Muscle of leg (tissue), 11 donors: ENCODE data around the gene SCAMP5. TPM values are rescaled to one million over a fixed set of nuclear protein-coding genes. Genes with fewer than 3 reads are reported as not detected.

ENCODE experiments used
- DNase-seq: peaks from one replicate; pipeline ENCODE4 v3.0.0; 2013
- H3K27ac ChIP-seq: one replicate; pipeline ENCODE4 v1.5.1; 2013; ENCODE audit warnings: mild to moderate bottlenecking, low read length, control low read depth
- H3K27me3 ChIP-seq: one replicate; pipeline ENCODE4 v1.6.1; 2013; ENCODE audit warnings: low read length; ENCODE audit not compliant: control insufficient read depth, insufficient read depth
- H3K36me3 ChIP-seq: one replicate; pipeline ENCODE4 v1.6.1; 2013; ENCODE audit warnings: low read length; ENCODE audit not compliant: control insufficient read depth, insufficient read depth
- H3K4me1 ChIP-seq: one replicate; pipeline ENCODE4 v1.6.1; 2013; ENCODE audit warnings: low read length; ENCODE audit not compliant: control insufficient read depth, insufficient read depth
- H3K4me3 ChIP-seq: one replicate; pipeline ENCODE4 v1.5.1; 2013; ENCODE audit warnings: low read length, control low read depth
- H3K9me3 ChIP-seq: replicated peaks from 2 replicates; pipeline ENCODE4 v1.6.1; 2013; ENCODE audit warnings: low read depth, low read length; ENCODE audit not compliant: control insufficient read depth
- WGBS: methylation state at CpG from one replicate; pipeline ENCODE4 v1.1.5; 2013; ENCODE audit warnings: missing lambda C conversion rate; ENCODE audit not compliant: insufficient coverage; 5-methylcytosine and 5-hydroxymethylcytosine counted together
- polyA plus RNA-seq, 8 donors: library from polyadenylated mRNA; unstranded; fragments of 120-200 nt; gene quantifications; one replicate each; pipeline versions ENCODE4 v1.2.1 to v1.2.3, GENCODE V29; 2013; ENCODE audit warnings: inconsistent platforms in 1 of 8, low replicate concordance in 1 of 8; ENCODE audit not compliant: insufficient read length in 8 of 8, insufficient read depth in 1 of 8
- total RNA-seq: library from RNA; stranded (reverse); fragments of 120-200 nt; gene quantifications from one replicate; pipeline ENCODE4 v1.2.4, GENCODE V29; 2013

Gene SCAMP5
- total and polyA plus RNA-seq, 9 donors = 2.0 to 12.0 (median 4.0) TPM

DNA sequence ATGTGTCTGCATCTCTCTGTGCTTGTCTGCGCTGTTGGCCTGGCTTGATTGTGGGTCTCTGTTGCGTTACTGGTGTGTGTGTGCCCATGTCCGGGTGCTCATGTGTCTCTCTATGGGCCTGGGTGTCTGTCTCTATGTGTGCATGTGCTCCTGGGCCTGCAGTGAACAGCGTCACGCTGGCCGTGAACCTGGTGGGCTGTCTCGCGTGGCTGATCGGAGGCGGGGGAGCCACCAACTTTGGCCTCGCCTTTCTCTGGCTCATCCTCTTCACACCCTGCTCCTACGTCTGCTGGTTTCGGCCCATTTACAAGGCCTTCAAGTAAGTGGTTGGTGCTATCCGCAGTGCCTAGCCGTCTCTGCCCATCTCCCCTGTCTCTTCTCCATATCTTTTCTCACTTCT, 21.1 kb downstream of the SCAMP5 start:
- Histone ChIP-seq H3K27me3 (no peaks in the 10 kb centered on the region), H3K4me1 (no peaks in the 10 kb centered on the region), H3K27ac (no peak overlapping the region), H3K4me3 (no peak overlapping the region), H3K9me3 (no peaks in the 10 kb centered on the region), H3K36me3 (no peaks in the 10 kb centered on the region)
- no peak for DNase-seq
- 87% methylated on average over 14 of the region's 15 CpGs for WGBS

DNA sequence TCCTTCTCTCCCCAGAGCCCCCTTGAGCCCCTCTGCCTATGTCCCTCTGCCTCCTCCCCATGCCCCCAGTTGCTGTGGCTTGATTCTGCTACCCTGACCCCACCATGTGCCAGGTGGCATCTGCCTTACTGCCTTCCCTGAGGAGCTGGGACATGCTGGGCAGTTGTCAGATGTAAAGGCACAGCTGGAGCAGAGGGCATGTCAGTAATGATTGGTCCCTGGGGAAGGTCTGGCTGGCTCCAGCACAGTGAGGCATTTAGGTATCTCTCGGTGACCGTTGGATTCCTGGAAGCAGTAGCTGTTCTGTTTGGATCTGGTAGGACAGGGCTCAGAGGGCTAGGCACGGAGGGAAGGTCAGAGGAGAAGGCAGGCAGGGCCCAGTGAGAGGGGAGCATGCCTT, 24.6 kb downstream of the SCAMP5 start:
- WGBS = 84% methylated on average over 3 of the region's 3 CpGs
- peaks cover 9% of the 10 kb centered on the region for H3K4me1 ChIP-seq
- no peak overlapping the region for H3K4me3 ChIP-seq
- H3K27ac ChIP-seq = no peak overlapping the region
- no peaks in the 10 kb centered on the region for H3K36me3 ChIP-seq
- no peaks in the 10 kb centered on the region for H3K27me3 ChIP-seq
- no peak for DNase-seq
- H3K9me3 ChIP-seq = no peaks in the 10 kb centered on the region

DNA sequence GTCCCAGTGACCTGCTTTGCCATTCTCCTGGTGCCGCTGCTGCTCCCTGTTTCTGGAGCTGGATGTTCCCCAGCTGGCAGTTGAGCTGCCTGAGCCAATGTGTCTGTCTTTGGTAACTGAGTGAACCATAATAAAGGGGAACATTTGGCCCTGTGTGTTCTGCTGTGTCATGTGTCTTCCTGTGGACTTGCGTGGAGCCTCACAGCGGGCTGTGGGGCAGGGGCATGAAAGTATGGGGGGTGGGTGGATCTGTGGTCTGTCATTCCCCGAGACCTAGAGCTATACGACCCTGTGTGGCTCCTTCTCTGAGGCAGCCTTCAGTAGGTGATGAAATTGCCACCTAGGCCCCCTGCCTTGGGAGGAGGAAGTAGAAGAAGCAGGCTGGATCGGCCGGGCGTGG, 26.0 kb downstream of the SCAMP5 start:
- Histone ChIP-seq H3K36me3 (no peaks in the 10 kb centered on the region), H3K27me3 (no peaks in the 10 kb centered on the region), H3K4me1 (peaks cover 12% of the 10 kb centered on the region), H3K27ac (no peak overlapping the region), H3K9me3 (no peaks in the 10 kb centered on the region), H3K4me3 (no peak overlapping the region)
- WGBS = 68% methylated on average over 5 of the region's 8 CpGs
- DNase-seq = no peak

DNA sequence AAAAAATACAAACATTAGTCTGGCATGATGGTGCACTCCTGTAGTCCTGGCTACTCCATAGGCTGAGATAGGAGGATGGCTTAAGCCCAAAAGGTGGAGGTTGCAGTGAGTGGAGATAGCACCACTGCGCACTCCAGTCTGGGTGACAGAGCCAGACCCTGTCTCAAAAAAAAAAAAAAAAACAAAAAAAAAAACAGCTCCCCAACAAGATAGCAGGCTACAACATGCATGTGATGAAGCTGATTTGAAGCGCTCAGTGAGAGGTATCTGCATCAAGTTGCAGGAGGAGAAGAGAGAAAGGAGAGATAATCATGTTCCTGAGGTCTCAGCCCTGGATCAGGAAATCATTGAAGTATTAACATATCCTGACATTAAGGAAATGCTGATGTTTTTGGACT, 27.4 kb downstream of the SCAMP5 start:
- no peaks in the 10 kb centered on the region for H3K36me3 ChIP-seq
- no peak overlapping the region for H3K27ac ChIP-seq
- H3K4me3 ChIP-seq = no peak overlapping the region
- H3K27me3 ChIP-seq = no peaks in the 10 kb centered on the region
- DNase-seq = no peak
- no peaks in the 10 kb centered on the region for H3K9me3 ChIP-seq
- H3K4me1 ChIP-seq = peaks cover 12% of the 10 kb centered on the region
- WGBS = no CpG with 5 or more reads among the region's 2 CpGs

DNA sequence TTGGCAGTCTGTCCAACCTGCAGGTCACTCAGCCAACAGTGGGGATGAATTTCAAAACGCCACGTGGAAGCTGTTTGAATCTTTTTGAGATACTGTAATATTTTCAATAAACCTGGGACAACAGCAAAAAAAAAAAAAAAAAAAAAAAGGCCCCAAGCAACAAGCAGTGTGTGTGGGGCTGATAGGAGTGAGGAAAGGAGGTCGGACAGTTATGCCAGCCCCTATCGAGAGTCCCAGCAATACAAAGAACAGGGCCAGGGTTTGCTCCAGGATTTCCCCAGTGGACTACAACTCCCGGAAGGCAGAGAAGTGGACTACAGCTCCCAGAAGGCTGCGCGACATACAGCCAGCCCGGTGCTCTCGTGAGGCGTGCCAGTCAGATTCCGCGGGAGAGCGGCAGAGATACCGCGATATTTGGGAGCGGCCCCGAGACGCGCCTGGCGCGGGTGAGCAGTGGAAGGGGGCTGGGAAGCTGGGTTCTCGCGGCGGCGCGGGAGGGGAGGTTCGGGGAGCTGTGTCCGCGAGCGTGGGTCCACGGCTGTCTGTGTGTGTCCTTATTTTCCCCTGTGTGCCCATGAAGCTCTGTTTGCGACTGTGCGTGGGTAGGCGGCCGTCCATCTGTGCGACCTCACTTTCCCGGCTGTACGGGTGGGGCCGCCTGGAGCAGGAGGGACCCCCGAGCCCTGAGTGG, 28.0 kb downstream of the SCAMP5 start, which contains the start of gene PPCDC:
Gene PPCDC, plus strand, starts transcription at position 410 of the 691 bp plus-strand sequence. CDS start 4,729 bp downstream, outside the sequence.
- no peaks in the 10 kb centered on the region for H3K36me3 ChIP-seq
- no peaks in the 10 kb centered on the region for H3K9me3 ChIP-seq
- peaks cover 12% of the 10 kb centered on the region for H3K4me1 ChIP-seq
- DNase-seq = peak; percentile 99
- peak within 1 kb of the TSS; percentile 98 for H3K4me3 ChIP-seq
- WGBS = under 1% methylated on average over 36 of the region's 40 CpGs
- peak within 1 kb of the TSS; percentile 92 for H3K27ac ChIP-seq
- H3K27me3 ChIP-seq = no peaks in the 10 kb centered on the region

DNA sequence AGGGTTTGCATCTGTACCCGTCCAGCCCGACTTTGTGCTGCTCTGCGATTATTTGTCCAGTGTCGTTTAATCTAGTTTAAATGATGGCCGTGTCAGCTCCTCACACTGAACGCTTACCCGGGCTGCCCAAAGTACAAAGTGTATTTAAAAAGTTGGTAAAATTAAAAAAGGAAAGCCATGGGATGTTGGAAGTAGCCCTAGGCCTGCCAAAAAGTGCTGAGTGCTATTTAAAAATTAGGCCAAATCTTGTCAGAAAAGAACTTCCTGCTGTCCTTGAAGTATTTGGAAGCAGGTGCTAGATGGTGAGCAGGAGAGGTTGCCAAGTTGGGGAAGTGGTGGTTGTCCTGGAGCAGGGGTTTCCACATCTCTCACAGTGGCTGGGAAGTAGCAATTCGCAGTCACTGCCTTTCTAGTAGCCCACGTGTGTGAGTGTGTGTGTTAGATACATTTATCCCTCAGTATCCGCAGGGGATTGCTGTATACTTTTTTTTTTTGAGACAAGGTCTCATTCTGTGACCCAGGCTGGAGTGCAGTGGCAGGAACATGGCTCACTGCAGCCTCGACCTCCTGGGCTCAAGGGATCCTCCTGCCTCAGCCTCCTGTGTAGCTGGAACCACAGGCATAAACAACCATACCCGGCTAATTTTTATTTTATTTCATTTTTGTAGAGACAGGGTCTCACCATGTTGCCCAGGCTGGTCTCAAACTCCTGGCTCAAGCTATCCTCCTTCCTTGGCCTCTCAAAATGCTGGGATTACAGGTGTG, 28.7 kb downstream of the SCAMP5 start:
- H3K4me3 ChIP-seq = peak overlapping the region; percentile 98
- H3K36me3 ChIP-seq = no peaks in the 10 kb centered on the region
- H3K4me1 ChIP-seq = peaks cover 15% of the 10 kb centered on the region
- peak overlapping the region; percentile 92 for H3K27ac ChIP-seq
- DNase-seq = peak; percentile 61
- no peaks in the 10 kb centered on the region for H3K27me3 ChIP-seq
- H3K9me3 ChIP-seq = no peaks in the 10 kb centered on the region
- WGBS = 0% methylated on average over 7 of the region's 12 CpGs

DNA sequence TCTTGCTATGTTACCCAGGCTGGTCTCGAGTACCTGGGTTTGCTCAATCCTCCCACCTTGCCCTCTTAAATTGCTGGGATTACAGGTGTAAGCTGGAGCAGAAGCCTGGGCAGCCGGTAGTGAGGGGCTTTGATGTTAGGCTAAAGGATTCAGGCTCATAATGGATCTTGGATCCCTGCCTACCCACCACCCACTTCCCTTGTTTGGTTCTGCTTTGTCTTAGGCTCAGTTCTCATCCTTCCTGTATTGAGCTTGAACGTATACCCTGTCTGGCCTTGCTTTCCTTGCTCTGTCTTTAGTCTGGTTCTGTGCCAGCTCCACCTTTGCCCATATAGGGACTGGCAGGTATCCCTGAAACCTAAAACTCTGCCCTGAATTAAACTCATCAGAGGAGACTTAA, 29.7 kb downstream of the SCAMP5 start:
- Histone ChIP-seq H3K36me3 (no peaks in the 10 kb centered on the region), H3K4me1 (peaks cover 25% of the 10 kb centered on the region), H3K27me3 (no peaks in the 10 kb centered on the region), H3K4me3 (no peak overlapping the region), H3K27ac (no peak overlapping the region), H3K9me3 (no peaks in the 10 kb centered on the region)
- peak; percentile 42 for DNase-seq
- WGBS = 18% methylated on average over 1 of the region's 3 CpGs

DNA sequence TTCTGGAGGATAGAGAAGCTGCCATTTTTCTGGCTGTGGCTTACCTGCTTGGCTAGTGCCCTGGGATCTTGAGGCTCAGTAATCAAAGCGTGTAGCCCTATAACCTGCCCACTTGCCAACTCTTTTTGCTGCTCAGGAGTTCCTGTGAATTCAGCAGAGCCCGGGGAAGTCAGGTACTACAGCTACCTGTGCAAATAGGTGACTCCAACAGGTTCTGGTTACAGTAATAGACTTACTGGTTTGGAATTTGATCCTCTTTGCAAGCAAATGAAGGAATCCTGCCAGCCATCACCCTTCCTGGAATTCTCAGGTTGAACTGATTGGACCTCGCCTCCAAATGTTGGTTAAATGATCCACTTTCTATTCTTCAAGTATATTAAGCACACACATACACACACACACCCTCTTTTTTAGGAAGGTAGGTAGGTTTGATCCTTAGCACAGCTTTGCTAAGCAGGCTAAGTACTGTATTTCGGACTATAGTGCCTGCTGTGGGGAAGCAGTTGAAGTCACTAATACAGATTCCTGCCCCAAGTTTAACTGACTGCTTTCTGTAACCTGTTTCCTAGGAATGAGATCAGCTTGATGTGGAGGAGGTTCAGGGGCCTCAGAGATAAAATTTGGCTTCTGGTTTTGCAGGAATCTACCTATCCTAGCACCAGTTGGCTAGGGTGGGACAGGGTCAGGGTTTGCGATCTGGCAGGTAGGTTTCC, 30.3 kb downstream of the SCAMP5 start:
- Histone ChIP-seq H3K27me3 (no peaks in the 10 kb centered on the region), H3K27ac (no peak overlapping the region), H3K9me3 (no peaks in the 10 kb centered on the region), H3K4me3 (no peak overlapping the region), H3K36me3 (peaks cover 1% of the 10 kb centered on the region), H3K4me1 (peaks cover 31% of the 10 kb centered on the region)
- no peak for DNase-seq
- WGBS = 100% methylated on average over 1 of the region's 5 CpGs

DNA sequence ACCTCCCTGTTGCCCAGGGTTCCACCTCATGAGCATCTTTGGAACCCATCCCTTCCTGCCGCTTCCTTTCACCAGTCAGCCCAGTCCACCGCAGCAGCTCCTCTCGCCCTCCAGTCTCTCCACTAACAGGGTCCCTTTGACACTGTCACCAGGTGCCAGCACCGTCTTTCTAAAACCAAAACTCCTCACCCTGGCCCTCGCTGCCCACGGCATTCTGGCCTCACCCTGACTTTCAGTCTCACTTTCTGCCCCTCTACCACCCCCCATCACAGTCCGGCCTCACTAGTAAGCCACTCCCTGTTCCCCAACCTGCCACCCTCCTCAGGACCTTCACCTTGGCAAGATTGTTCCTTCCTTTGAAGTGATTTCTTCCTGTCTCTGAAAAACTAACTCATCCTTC, 32.2 kb downstream of the SCAMP5 start:
- peaks cover 31% of the 10 kb centered on the region for H3K4me1 ChIP-seq
- DNase-seq = no peak
- H3K9me3 ChIP-seq = no peaks in the 10 kb centered on the region
- no peak overlapping the region for H3K4me3 ChIP-seq
- no peak overlapping the region for H3K27ac ChIP-seq
- WGBS = 91% methylated on average over 7 of the region's 7 CpGs
- no peaks in the 10 kb centered on the region for H3K27me3 ChIP-seq
- peaks cover 3% of the 10 kb centered on the region for H3K36me3 ChIP-seq

DNA sequence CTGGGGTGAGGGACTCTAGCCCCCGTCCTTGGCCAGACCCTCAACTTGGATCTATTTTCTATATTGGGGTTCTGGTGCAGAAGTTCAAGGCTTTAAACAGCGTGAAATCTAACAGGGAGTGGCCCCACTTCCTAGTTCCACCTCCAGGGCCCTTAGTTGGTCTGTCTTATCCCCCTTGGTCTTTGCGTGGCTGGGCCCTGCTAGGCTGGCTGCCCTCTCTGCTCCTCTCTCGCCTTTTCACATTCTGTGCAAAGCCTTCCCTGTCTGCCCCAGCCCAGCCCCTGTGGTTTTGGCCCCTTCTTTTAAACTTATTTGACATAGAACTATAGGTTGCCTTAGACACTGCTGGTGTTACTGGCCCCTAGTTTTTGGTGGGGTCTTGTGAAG, 33.6 kb downstream of the SCAMP5 start:
- Histone ChIP-seq H3K36me3 (peaks cover 3% of the 10 kb centered on the region), H3K9me3 (no peaks in the 10 kb centered on the region), H3K27ac (no peak overlapping the region), H3K4me3 (no peak overlapping the region), H3K27me3 (no peaks in the 10 kb centered on the region), H3K4me1 (peaks cover 28% of the 10 kb centered on the region)
- no peak for DNase-seq
- WGBS = 60% methylated on average over 1 of the region's 4 CpGs
